ENCODE results near the gene THOC7. TPM values are rescaled to one million over a fixed set of nuclear protein-coding genes. Genes with fewer than 3 reads are reported as not detected.

Gene THOC7
- total RNA-seq, 1 experiment from 2014 or later = 53.0 TPM

- Mint-ChIP-seq H3K9me3 (peaks cover 9% of the 10 kb centered on the region), H3K27ac (0 out of 2 replicates have a peak overlapping the region, but pooled peaks have one; percentile 6), H3K4me3 (no peak overlapping the region), H3K4me1 (peaks cover 41% of the 10 kb centered on the region), H3K27me3 (ENCODE audit: low read depth) (no peaks in the 10 kb centered on the region), H3K36me3 (peaks cover 4% of the 10 kb centered on the region; the same call in 1 of the 2 replicates)
- ATAC-seq (no peak), DNase-seq (ENCODE audit: low spot score) (no peak)
- CTCF ChIA-PET = no interaction called here
- TF ChIP-seq E2F5 (CRISPR knock-in tag; IDR thresholded peaks at IDR 0.05) (no peak), MXD4 (CRISPR knock-in tag; IDR thresholded peaks at IDR 0.05; ENCODE audit: borderline replicate concordance) (no peak), ELF4 (CRISPR knock-in tag; IDR thresholded peaks at IDR 0.05; ENCODE audit: low read depth) (no peak)
- POLR2A ChIA-PET = interaction anchor here (0.5 kb wide), 1 partner anchor 146 kb away, joined by 3 read pairs; no protein-coding TSS in a partner anchor
These were observed 18.4 kb downstream of the THOC7 start for GRCh38 chr3:63845215-63845614.

DNA sequence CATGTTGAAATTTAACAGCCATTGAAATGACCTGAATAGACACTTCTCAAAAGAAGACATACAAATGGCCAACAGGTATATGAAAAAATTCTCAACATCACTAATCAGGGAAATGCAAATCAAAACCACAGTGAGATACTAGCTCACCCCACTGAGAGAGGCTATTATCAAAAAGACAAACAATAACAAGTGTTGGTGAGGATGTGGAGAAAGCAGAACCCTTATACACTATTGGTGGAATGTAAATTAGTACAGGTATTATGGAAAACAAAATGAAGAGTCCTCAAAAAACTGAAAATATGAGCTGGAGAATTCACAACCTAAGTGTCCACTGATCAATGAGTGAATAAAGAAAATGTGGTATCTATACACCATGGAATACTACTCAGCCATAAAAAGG lies 21.5 kb downstream of the THOC7 start:
- ChIA-PET POLR2A (no interaction called here), CTCF (no interaction called here)
- no peak for TF ChIP-seq ZNF138 (CRISPR knock-in tag; conservative IDR thresholded peaks at IDR 0.05)
- TF ChIP-seq IRF2 (CRISPR knock-in tag; IDR thresholded peaks at IDR 0.05; ENCODE audit: borderline replicate concordance, low read depth) = no peak
- ATAC-seq (no peak), DNase-seq (ENCODE audit: low spot score) (no peak)
- no peak overlapping the region for H3K27ac Mint-ChIP-seq
- peaks cover 9% of the 10 kb centered on the region for H3K9me3 Mint-ChIP-seq
- H3K4me3 Mint-ChIP-seq = no peak overlapping the region
- peaks cover 4% of the 10 kb centered on the region; the same call in 1 of the 2 replicates for H3K36me3 Mint-ChIP-seq
- H3K4me1 Mint-ChIP-seq = peaks cover 13% of the 10 kb centered on the region
- H3K27me3 Mint-ChIP-seq (ENCODE audit: low read depth) = no peaks in the 10 kb centered on the region

GRCh38 chr3:63841704-63842103 lies 21.9 kb downstream of the THOC7 start:
- DNase-seq (ENCODE audit: low spot score) = no peak
- H3K9me3 Mint-ChIP-seq = peaks cover 9% of the 10 kb centered on the region

GRCh38 chr3:63832395-63832794 lies 31.2 kb downstream of the THOC7 start:
- Mint-ChIP-seq H3K27me3 (ENCODE audit: low read depth) (no peaks in the 10 kb centered on the region), H3K9me3 (no peaks in the 10 kb centered on the region; the same call in 1 of the 2 replicates), H3K4me3 (no peak overlapping the region), H3K36me3 (peaks cover 26% of the 10 kb centered on the region), H3K4me1 (no peaks in the 10 kb centered on the region), H3K27ac (no peak overlapping the region)
- POLR2A ChIA-PET = no interaction called here
- no peak for DNase-seq (ENCODE audit: low spot score)
- CTCF ChIA-PET = no interaction called here
- no peak for ATAC-seq
- TF ChIP-seq ZNF121 (CRISPR knock-in tag; IDR thresholded peaks at IDR 0.05) (no peak), PRRX2 (CRISPR knock-in tag; IDR thresholded peaks at IDR 0.05) (no peak), FOXK1 (CRISPR knock-in tag; IDR thresholded peaks at IDR 0.05) (no peak), OVOL2 (CRISPR knock-in tag; IDR thresholded peaks at IDR 0.05; ENCODE audit: borderline replicate concordance) (no peak), ZMAT4 (CRISPR knock-in tag; IDR thresholded peaks at IDR 0.05) (no peak)
- TF ChIP-seq, protein P1, sequence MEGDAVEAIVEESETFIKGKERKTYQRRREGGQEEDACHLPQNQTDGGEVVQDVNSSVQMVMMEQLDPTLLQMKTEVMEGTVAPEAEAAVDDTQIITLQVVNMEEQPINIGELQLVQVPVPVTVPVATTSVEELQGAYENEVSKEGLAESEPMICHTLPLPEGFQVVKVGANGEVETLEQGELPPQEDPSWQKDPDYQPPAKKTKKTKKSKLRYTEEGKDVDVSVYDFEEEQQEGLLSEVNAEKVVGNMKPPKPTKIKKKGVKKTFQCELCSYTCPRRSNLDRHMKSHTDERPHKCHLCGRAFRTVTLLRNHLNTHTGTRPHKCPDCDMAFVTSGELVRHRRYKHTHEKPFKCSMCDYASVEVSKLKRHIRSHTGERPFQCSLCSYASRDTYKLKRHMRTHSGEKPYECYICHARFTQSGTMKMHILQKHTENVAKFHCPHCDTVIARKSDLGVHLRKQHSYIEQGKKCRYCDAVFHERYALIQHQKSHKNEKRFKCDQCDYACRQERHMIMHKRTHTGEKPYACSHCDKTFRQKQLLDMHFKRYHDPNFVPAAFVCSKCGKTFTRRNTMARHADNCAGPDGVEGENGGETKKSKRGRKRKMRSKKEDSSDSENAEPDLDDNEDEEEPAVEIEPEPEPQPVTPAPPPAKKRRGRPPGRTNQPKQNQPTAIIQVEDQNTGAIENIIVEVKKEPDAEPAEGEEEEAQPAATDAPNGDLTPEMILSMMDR (IDR thresholded peaks at IDR 0.05) = no peak
- TF ChIP-seq, protein P2, sequence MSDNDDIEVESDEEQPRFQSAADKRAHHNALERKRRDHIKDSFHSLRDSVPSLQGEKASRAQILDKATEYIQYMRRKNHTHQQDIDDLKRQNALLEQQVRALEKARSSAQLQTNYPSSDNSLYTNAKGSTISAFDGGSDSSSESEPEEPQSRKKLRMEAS (CRISPR knock-in tag; IDR thresholded peaks at IDR 0.05) = no peak
- TF ChIP-seq, protein P3, sequence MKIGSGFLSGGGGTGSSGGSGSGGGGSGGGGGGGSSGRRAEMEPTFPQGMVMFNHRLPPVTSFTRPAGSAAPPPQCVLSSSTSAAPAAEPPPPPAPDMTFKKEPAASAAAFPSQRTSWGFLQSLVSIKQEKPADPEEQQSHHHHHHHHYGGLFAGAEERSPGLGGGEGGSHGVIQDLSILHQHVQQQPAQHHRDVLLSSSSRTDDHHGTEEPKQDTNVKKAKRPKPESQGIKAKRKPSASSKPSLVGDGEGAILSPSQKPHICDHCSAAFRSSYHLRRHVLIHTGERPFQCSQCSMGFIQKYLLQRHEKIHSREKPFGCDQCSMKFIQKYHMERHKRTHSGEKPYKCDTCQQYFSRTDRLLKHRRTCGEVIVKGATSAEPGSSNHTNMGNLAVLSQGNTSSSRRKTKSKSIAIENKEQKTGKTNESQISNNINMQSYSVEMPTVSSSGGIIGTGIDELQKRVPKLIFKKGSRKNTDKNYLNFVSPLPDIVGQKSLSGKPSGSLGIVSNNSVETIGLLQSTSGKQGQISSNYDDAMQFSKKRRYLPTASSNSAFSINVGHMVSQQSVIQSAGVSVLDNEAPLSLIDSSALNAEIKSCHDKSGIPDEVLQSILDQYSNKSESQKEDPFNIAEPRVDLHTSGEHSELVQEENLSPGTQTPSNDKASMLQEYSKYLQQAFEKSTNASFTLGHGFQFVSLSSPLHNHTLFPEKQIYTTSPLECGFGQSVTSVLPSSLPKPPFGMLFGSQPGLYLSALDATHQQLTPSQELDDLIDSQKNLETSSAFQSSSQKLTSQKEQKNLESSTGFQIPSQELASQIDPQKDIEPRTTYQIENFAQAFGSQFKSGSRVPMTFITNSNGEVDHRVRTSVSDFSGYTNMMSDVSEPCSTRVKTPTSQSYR (CRISPR knock-in tag; IDR thresholded peaks at IDR 0.05) = no peak
- TF ChIP-seq, protein P4, sequence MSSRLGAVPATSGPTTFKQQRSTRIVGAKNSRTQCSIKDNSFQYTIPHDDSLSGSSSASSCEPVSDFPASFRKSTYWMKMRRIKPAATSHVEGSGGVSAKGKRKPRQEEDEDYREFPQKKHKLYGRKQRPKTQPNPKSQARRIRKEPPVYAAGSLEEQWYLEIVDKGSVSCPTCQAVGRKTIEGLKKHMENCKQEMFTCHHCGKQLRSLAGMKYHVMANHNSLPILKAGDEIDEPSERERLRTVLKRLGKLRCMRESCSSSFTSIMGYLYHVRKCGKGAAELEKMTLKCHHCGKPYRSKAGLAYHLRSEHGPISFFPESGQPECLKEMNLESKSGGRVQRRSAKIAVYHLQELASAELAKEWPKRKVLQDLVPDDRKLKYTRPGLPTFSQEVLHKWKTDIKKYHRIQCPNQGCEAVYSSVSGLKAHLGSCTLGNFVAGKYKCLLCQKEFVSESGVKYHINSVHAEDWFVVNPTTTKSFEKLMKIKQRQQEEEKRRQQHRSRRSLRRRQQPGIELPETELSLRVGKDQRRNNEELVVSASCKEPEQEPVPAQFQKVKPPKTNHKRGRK (CRISPR knock-in tag; IDR thresholded peaks at IDR 0.05; ENCODE audit: borderline replicate concordance) = no peak

More at GRCh38 chr3:63841704-63842103, 21.9 kb downstream of the THOC7 start:
- Mint-ChIP-seq H3K27ac (no peak overlapping the region), H3K36me3 (peaks cover 4% of the 10 kb centered on the region; the same call in 1 of the 2 replicates), H3K4me1 (peaks cover 9% of the 10 kb centered on the region), H3K27me3 (ENCODE audit: low read depth) (no peaks in the 10 kb centered on the region), H3K4me3 (no peak overlapping the region)
- TF ChIP-seq CDX4 (CRISPR knock-in tag; IDR thresholded peaks at IDR 0.05; ENCODE audit: borderline replicate concordance) (no peak), ZNF416 (CRISPR knock-in tag; IDR thresholded peaks at IDR 0.05) (no peak), ATF2 (CRISPR knock-in tag; IDR thresholded peaks at IDR 0.05; ENCODE audit: borderline replicate concordance, low read depth) (no peak)
- ATAC-seq = no peak
- ChIA-PET CTCF (no interaction called here), POLR2A (no interaction called here)
